ENCODE data around the gene CCN2. TPM values are rescaled to one million over a fixed set of nuclear protein-coding genes. Genes with fewer than 3 reads are reported as not detected.

CCN2 gene
- total and polyA plus RNA-seq, 2 of the 8 experiments (the other 6 are each of a cell fraction or from before 2014, with no cell fraction given): 25.0 to 107 TPM

- TF ChIP-seq CHD7 (IDR thresholded peaks at IDR 0.05; ENCODE audit: insufficient replicate concordance, low read length) (no peak), SIRT6 (IDR thresholded peaks at IDR 0.05; ENCODE audit: low read length) (no peak)
Observed at GRCh38 chr6:131995917-131996316, 44.7 kb upstream of the CCN2 start (continued).
